Vagina (tissue), 2 donors: ENCODE results near the gene PLEKHG4B.

Experiments used
- POLR2AphosphoS5 ChIP-seq, 2 donors: sonication (generic); formaldehyde crosslinking; IDR thresholded peaks; one replicate each; pipeline ENCODE4 v1.9.0; 2017; ENCODE audit warnings: antibody characterized with exemption in 2 of 2, mild to moderate bottlenecking in 2 of 2, low read depth in 1 of 2; ENCODE audit not compliant: insufficient read depth in 1 of 2
- TF ChIP-seq, protein P1 (sequence below), 3 experiments: fragments of 450-650 bp in 2 of 3; fragments of 200-600 bp in 1 of 3; sonication (generic) in 1 of 3; IDR thresholded peaks; one replicate each; pipeline ENCODE4 v1.5.1; 2017 to 2019; ENCODE audit warnings: antibody characterized with exemption in 3 of 3, mild to moderate bottlenecking in 2 of 3, moderate library complexity in 2 of 3

DNA sequence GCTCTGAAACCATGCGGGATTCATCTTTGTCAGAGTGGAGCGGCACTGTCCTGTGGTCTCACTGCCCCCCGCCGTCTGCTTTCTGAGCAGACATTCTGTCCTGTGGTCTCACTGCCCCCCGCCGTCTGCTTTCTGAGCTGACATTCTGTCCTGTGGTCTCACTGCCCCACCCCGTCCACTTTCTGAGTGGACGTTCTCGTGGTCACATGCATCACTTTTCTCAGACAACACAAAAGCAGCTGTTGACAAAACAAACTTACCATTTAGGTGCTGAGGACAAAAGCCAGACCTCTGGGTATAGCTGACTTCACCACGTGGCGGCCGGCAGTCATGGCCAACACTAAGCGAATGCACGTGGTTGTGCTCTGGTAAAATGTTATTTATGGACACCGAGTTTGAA, 102.1 kb downstream of the PLEKHG4B start:
- TF ChIP-seq POLR2AphosphoS5 (IDR thresholded peaks at IDR 0.05; ENCODE audit: insufficient read depth in 1 of 2, low read depth in 1 of 2): no peak
- TF ChIP-seq, protein P1, sequence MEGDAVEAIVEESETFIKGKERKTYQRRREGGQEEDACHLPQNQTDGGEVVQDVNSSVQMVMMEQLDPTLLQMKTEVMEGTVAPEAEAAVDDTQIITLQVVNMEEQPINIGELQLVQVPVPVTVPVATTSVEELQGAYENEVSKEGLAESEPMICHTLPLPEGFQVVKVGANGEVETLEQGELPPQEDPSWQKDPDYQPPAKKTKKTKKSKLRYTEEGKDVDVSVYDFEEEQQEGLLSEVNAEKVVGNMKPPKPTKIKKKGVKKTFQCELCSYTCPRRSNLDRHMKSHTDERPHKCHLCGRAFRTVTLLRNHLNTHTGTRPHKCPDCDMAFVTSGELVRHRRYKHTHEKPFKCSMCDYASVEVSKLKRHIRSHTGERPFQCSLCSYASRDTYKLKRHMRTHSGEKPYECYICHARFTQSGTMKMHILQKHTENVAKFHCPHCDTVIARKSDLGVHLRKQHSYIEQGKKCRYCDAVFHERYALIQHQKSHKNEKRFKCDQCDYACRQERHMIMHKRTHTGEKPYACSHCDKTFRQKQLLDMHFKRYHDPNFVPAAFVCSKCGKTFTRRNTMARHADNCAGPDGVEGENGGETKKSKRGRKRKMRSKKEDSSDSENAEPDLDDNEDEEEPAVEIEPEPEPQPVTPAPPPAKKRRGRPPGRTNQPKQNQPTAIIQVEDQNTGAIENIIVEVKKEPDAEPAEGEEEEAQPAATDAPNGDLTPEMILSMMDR (IDR thresholded peaks at IDR 0.05): no peak
